ENCODE data around the gene SLC12A3. TPM values are rescaled to one million over a fixed set of nuclear protein-coding genes. Genes with fewer than 3 reads are reported as not detected.

The SLC12A3 gene
- total and polyA plus RNA-seq, 2 experiments from 2014 or later, result not detected

- Histone ChIP-seq H2AFZ (no peak overlapping the region), H3K9me2 (replicated peaks; ENCODE audit: insufficient read depth) (no peaks in the 10 kb centered on the region), H3K79me2 (no peaks in the 10 kb centered on the region), H3K9me3 (ENCODE audit: low read depth) (no peaks in the 10 kb centered on the region), H3K4me1 (ENCODE audit: insufficient read depth) (no peaks in the 10 kb centered on the region), H4K20me1 (ENCODE audit: insufficient read depth, poor library complexity, severe bottlenecking) (no peaks in the 10 kb centered on the region), H3K27me3 (no peaks in the 10 kb centered on the region), H3K36me3 (replicated peaks; ENCODE audit: insufficient read depth, low read depth) (peaks cover 2% of the 10 kb centered on the region), H3K27ac (no peak overlapping the region), H3K4me3 (no peak overlapping the region), H3K4me2 (no peak overlapping the region)
- 98% methylated on average over 6 of the region's 6 CpGs for WGBS (ENCODE audit: low lambda C conversion rate, missing lambda C conversion rate)
- TF ChIP-seq EZH2 (IDR thresholded peaks at IDR 0.05; ENCODE audit: borderline replicate concordance), result no peak
- TF ChIP-seq EZH2phosphoT487 (IDR thresholded peaks at IDR 0.05; ENCODE audit: low read depth, severe bottlenecking, unreplicated experiment), result no peak
- no peak for TF ChIP-seq CTCF (IDR thresholded peaks at IDR 0.05; ENCODE audit: poor library complexity)
- DNase-seq (ENCODE audit: low spot score), result no peak
Measured at GRCh38 chr16:56948234-56948633, 83.2 kb downstream of the SLC12A3 start.

DNA sequence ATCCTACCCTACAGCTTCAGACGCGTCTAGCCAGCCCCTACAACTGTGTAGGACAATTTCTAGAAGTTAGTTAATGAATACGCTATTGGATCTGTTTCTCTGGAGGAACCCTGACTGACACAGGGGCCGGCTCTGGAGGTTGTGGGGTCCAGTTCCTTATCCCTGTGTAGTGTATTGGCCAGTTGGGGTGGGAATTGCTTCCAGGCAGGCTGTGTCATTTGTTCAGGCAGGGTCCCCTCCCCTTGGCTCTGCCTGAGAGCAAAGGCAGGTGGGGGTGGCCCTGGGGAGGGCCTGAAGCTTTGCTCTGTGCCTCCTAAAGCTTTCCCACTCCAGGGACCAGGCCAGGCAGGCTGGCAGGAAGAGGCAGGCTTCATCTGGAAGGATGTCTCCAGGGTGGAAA, 85.0 kb downstream of the SLC12A3 start:
- WGBS (ENCODE audit: low lambda C conversion rate, missing lambda C conversion rate), result 79% methylated on average over 4 of the region's 4 CpGs

GRCh38 chr16:56950455-56950854, 85.4 kb downstream of the SLC12A3 start:
- no peaks in the 10 kb centered on the region for H3K79me2 ChIP-seq
- H4K20me1 ChIP-seq (ENCODE audit: insufficient read depth, poor library complexity, severe bottlenecking), result no peaks in the 10 kb centered on the region
- no peak overlapping the region for H3K4me2 ChIP-seq
- no peaks in the 10 kb centered on the region for H3K9me2 ChIP-seq (replicated peaks; ENCODE audit: insufficient read depth)
- no peak overlapping the region for H3K4me3 ChIP-seq
- no peak overlapping the region for H2AFZ ChIP-seq
- H3K27me3 ChIP-seq, result no peaks in the 10 kb centered on the region
- no peaks in the 10 kb centered on the region for H3K36me3 ChIP-seq (replicated peaks; ENCODE audit: insufficient read depth, low read depth)
- no peaks in the 10 kb centered on the region for H3K9me3 ChIP-seq (ENCODE audit: low read depth)
- no peaks in the 10 kb centered on the region for H3K4me1 ChIP-seq (ENCODE audit: insufficient read depth)
- H3K27ac ChIP-seq, result no peak overlapping the region
- WGBS (ENCODE audit: low lambda C conversion rate, missing lambda C conversion rate), result 89% methylated on average over 7 of the region's 7 CpGs
- no peak for DNase-seq (ENCODE audit: low spot score)
- TF ChIP-seq EZH2phosphoT487 (IDR thresholded peaks at IDR 0.05; ENCODE audit: low read depth, severe bottlenecking, unreplicated experiment), result no peak
- TF ChIP-seq EZH2 (IDR thresholded peaks at IDR 0.05; ENCODE audit: borderline replicate concordance), result no peak
- TF ChIP-seq CTCF (IDR thresholded peaks at IDR 0.05; ENCODE audit: poor library complexity), result no peak

More for the DNA sequence above, 85.0 kb downstream of the SLC12A3 start:
- Histone ChIP-seq H3K9me3 (ENCODE audit: low read depth) (no peaks in the 10 kb centered on the region), H3K4me1 (ENCODE audit: insufficient read depth) (no peaks in the 10 kb centered on the region), H2AFZ (no peak overlapping the region), H3K4me2 (no peak overlapping the region), H3K9me2 (replicated peaks; ENCODE audit: insufficient read depth) (no peaks in the 10 kb centered on the region), H4K20me1 (ENCODE audit: insufficient read depth, poor library complexity, severe bottlenecking) (no peaks in the 10 kb centered on the region), H3K79me2 (no peaks in the 10 kb centered on the region), H3K4me3 (no peak overlapping the region), H3K36me3 (replicated peaks; ENCODE audit: insufficient read depth, low read depth) (no peaks in the 10 kb centered on the region), H3K27me3 (no peaks in the 10 kb centered on the region), H3K27ac (no peak overlapping the region)
- TF ChIP-seq EZH2phosphoT487 (IDR thresholded peaks at IDR 0.05; ENCODE audit: low read depth, severe bottlenecking, unreplicated experiment) (no peak), CTCF (IDR thresholded peaks at IDR 0.05; ENCODE audit: poor library complexity) (no peak), EZH2 (IDR thresholded peaks at IDR 0.05; ENCODE audit: borderline replicate concordance) (no peak)
- DNase-seq (ENCODE audit: low spot score), result no peak

Data from hepatocyte (in vitro differentiated cells).